Measurements from ENCODE around the gene SH3TC1. TPM values are rescaled to one million over a fixed set of nuclear protein-coding genes. Genes with fewer than 3 reads are reported as not detected.

SH3TC1 gene
- total and polyA plus RNA-seq, 2 donors from 2014 or later, result 43.1 to 127 TPM

DNA sequence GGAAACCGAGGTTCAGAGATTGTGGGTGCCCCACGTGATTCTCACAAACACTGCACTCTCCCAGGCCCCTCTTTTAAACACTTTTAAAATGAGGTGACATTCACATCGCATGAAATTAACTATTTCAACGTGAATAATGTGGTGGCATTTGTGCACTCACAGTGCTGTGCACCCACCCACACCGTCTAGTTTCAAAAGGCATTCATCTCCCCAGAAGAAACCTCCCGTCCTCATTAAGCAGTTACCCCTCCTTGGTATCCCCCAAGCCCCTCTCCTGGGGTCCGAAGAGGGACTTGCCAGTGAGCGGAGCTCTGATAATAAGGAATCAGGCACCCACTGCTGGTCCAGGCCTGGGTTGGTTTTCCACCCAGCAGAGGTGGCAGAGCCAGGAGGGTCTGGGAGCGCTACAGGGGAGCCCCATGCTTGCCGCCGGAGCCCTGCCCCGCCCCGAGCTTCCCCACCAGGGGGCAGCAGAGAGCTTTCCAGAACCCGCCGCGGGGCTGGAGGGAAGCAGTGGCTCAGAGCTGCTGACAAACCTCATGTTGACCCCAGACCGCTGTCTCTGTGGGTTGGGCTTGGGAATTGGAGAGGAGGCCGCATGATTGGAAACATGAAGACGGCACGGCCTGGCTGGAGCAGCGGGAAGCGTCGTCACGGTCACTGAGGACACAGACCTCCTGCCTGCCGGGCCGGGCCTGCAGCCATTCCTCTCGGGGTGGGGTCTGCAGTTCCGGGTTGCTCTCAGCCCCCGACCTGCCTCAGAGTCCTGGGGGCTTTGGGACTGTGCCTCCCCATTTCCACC, 43.0 kb downstream of the SH3TC1 start:
- H3K36me3 ChIP-seq (ENCODE audit: control insufficient read depth in 2 of 3, insufficient read depth in 3 of 3, low read length in 3 of 3), result peaks cover 4 to 22% (median 6%) of the 10 kb centered on the region in 3 donors
- TF ChIP-seq, protein P1, sequence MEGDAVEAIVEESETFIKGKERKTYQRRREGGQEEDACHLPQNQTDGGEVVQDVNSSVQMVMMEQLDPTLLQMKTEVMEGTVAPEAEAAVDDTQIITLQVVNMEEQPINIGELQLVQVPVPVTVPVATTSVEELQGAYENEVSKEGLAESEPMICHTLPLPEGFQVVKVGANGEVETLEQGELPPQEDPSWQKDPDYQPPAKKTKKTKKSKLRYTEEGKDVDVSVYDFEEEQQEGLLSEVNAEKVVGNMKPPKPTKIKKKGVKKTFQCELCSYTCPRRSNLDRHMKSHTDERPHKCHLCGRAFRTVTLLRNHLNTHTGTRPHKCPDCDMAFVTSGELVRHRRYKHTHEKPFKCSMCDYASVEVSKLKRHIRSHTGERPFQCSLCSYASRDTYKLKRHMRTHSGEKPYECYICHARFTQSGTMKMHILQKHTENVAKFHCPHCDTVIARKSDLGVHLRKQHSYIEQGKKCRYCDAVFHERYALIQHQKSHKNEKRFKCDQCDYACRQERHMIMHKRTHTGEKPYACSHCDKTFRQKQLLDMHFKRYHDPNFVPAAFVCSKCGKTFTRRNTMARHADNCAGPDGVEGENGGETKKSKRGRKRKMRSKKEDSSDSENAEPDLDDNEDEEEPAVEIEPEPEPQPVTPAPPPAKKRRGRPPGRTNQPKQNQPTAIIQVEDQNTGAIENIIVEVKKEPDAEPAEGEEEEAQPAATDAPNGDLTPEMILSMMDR (IDR thresholded peaks at IDR 0.05; ENCODE audit: borderline replicate concordance, extremely low read depth, insufficient read depth), result peak; percentile 81
- no peaks in the 10 kb centered on the region for H3K9me3 ChIP-seq (ENCODE audit: control insufficient read depth in 2 of 3, insufficient read depth in 1 of 3, low read length in 3 of 3)
- H3K4me3 ChIP-seq (ENCODE audit: low read length in 3 of 3), result no peak overlapping the region
- DNase-seq, result peak; percentile 96 to 98 (median 96)
- no peak for FAIRE-seq
- H3K4me1 ChIP-seq (ENCODE audit: control insufficient read depth in 2 of 3, insufficient read depth in 2 of 3, low read depth in 1 of 3, low read length in 3 of 3), result peaks cover 0 to 3% (median 0%) of the 10 kb centered on the region in 3 donors
- no peaks in the 10 kb centered on the region for H3K27me3 ChIP-seq (ENCODE audit: control insufficient read depth, insufficient read depth, low read length)
- H3K9ac ChIP-seq (ENCODE audit: low read length in 3 of 3), result peak overlapping the region in 1 of 3 donors; percentile 7
- intact Hi-C loops (cut with DNase I), result loop anchor here (10.0 kb wide), 1 partner anchor 163 kb away; no protein-coding TSS in a partner anchor
- H3K27ac ChIP-seq (ENCODE audit: low read depth in 2 of 2, low read length in 2 of 2), result peak overlapping the region; percentile 18 to 74

DNA sequence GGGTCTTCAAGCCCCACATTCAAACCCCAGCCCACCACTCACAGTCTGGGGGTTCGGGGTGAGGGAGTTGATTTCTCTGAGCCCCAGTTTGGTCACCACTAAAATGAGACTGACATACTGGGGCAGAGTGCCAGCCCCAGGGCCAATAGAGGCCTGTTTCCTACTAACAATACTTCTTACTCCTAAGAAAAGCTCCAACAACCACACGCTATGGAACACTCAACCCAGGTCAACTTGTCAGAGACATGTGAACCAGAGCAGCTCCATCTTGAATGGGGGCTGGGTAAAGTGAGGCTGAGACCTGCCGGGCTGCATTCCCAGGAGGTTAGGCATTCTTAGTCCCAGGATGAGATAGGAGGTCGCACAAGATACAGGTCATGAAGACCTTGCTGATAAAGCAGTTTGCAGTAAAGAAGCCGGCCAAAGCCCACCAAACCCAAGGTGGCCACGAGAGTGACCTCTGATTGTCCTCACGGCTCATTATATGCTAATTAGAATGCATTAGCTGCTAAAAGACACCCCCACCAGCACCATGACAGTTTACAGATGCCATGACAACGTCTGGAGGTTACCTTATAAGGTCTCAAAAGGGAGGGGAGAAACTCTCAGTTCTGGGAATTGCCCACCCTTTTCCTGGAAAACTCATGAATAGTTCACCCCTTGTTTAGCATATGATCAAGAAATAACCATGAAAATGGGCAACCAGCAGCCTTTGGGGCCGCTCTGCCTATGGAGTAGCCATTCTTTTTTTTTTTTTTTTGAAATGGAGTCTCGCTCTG, 43.9 kb downstream of the SH3TC1 start:
- peak in 2 of 5 donors; percentile 28 to 59 for DNase-seq
- Histone ChIP-seq H3K9ac (ENCODE audit: low read length in 3 of 3) (peak overlapping the region in 1 of 3 donors; percentile 7), H3K4me3 (ENCODE audit: low read length in 3 of 3) (no peak overlapping the region), H3K27ac (ENCODE audit: low read depth in 2 of 2, low read length in 2 of 2) (peak overlapping the region; percentile 18 to 74), H3K27me3 (ENCODE audit: control insufficient read depth, insufficient read depth, low read length) (no peaks in the 10 kb centered on the region), H3K36me3 (ENCODE audit: control insufficient read depth in 2 of 3, insufficient read depth in 3 of 3, low read length in 3 of 3) (peaks cover 4 to 15% (median 6%) of the 10 kb centered on the region in 3 donors), H3K4me1 (ENCODE audit: control insufficient read depth in 2 of 3, insufficient read depth in 2 of 3, low read depth in 1 of 3, low read length in 3 of 3) (peaks cover 0 to 6% (median 4%) of the 10 kb centered on the region in 3 donors), H3K9me3 (ENCODE audit: control insufficient read depth in 2 of 3, insufficient read depth in 1 of 3, low read length in 3 of 3) (no peaks in the 10 kb centered on the region)
- intact Hi-C loops (cut with DNase I), result loop anchor here (10.0 kb wide), 1 partner anchor 162 kb away; no protein-coding TSS in a partner anchor
- no peak for FAIRE-seq
- TF ChIP-seq, protein P1 (IDR thresholded peaks at IDR 0.05; ENCODE audit: borderline replicate concordance, extremely low read depth, insufficient read depth), result no peak

DNA sequence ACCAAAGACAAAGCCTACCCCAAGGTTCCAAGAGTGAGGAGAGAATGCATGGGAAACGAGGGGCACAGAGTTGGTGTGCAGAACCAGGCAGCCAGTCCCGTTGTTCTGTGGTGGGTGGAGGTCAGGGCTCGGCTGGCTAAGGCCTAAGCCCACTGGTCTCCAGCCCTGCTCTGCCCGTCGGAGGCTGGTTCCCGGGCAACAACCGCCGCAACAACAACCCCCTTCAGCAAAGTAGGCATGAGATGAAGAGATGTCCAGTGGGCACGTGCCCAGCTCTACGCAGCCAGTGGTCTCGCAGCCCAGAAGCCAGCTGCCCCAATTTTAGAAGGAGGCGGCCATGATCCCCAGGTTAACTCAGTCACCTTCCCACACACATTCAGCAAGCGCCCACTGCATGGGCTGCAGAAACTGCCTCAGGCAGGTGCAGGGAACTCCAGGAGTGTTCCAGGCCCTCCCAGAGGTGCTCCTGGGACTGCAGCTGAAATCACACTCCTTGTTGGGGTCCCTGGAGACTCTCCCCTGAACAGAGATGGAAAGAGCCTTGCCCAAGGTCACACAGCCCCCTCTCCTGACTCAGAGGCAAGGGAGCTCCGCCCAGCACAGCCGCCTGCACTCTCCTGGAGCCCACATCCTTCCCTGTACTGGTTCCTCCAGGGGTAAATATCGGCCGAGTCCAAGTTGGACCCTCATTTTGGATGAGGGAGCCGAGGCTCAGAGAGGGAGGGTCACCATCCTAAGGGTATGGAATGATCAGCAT, 45.1 kb downstream of the SH3TC1 start:
- H3K36me3 ChIP-seq (ENCODE audit: control insufficient read depth in 2 of 3, insufficient read depth in 3 of 3, low read length in 3 of 3), result peaks cover 2 to 10% (median 3%) of the 10 kb centered on the region in 3 donors
- no peak overlapping the region for H3K9ac ChIP-seq (ENCODE audit: low read length in 3 of 3)
- TF ChIP-seq, protein P1 (IDR thresholded peaks at IDR 0.05; ENCODE audit: borderline replicate concordance, extremely low read depth, insufficient read depth), result no peak
- intact Hi-C loops (cut with DNase I), result loop anchor here (10.0 kb wide), 1 partner anchor 161 kb away; no protein-coding TSS in a partner anchor
- peaks cover 0 to 6% (median 4%) of the 10 kb centered on the region in 3 donors for H3K4me1 ChIP-seq (ENCODE audit: control insufficient read depth in 2 of 3, insufficient read depth in 2 of 3, low read depth in 1 of 3, low read length in 3 of 3)
- H3K27me3 ChIP-seq (ENCODE audit: control insufficient read depth, insufficient read depth, low read length), result no peaks in the 10 kb centered on the region
- no peaks in the 10 kb centered on the region for H3K9me3 ChIP-seq (ENCODE audit: control insufficient read depth in 2 of 3, insufficient read depth in 1 of 3, low read length in 3 of 3)
- H3K27ac ChIP-seq (ENCODE audit: low read depth in 2 of 2, low read length in 2 of 2), result no peak overlapping the region
- H3K4me3 ChIP-seq (ENCODE audit: low read length in 3 of 3), result no peak overlapping the region
- FAIRE-seq (no peak), DNase-seq (peak in 1 of 5 donors; percentile 61)
